HepG2 (cell line): ENCODE data around the gene MINDY1. TPM values are rescaled to one million over a fixed set of nuclear protein-coding genes. Genes with fewer than 3 reads are reported as not detected.

Experiments
- HMGXB4 ChIP-seq, 2 experiments: sonication (generic) in 1 of 2; formaldehyde crosslinking in 1 of 2; IDR thresholded peaks; 2 replicates each; pipeline versions ENCODE4 v1.4.0 to v1.6.1; 2018 to 2020; ENCODE audit warnings: missing genetic modification reagents in 2 of 2, borderline replicate concordance in 1 of 2, low read depth in 1 of 2, mild to moderate bottlenecking in 1 of 2, missing biosample characterization in 1 of 2
- NBN ChIP-seq: fragments of 450-650 bp; conservative IDR thresholded peaks from 2 replicates; pipeline ENCODE4 v1.6.1; 2017
- PATZ1 ChIP-seq: sonication (generic); formaldehyde crosslinking; IDR thresholded peaks from 2 replicates; pipeline ENCODE4 v1.4.0; 2020; ENCODE audit warnings: missing genetic modification reagents
- RAD51 ChIP-seq: fragments of 450-650 bp; IDR thresholded peaks from 2 replicates; pipeline ENCODE4 v1.6.1; 2016; ENCODE audit warnings: borderline replicate concordance
- REST ChIP-seq, 2 experiments: IDR thresholded peaks; 2 replicates each; pipeline ENCODE4 v1.6.1; 2011 to 2012; ENCODE audit warnings: low read length in 2 of 2, borderline replicate concordance in 1 of 2, low read depth in 1 of 2, mild to moderate bottlenecking in 1 of 2, moderate library complexity in 1 of 2
- SNAPC2 ChIP-seq: sonication (generic); formaldehyde crosslinking; IDR thresholded peaks from 2 replicates; pipeline ENCODE4 v1.8.1; 2022; ENCODE audit warnings: mild to moderate bottlenecking, missing genetic modification reagents
- SRF ChIP-seq: IDR thresholded peaks from 2 replicates; pipeline ENCODE4 v1.6.1; 2011; ENCODE audit warnings: mild to moderate bottlenecking, low read depth, low read length, moderate library complexity
- STAT5B ChIP-seq: sonication (generic); formaldehyde crosslinking; IDR thresholded peaks from 2 replicates; pipeline ENCODE4 v1.4.0; 2020; ENCODE audit warnings: missing genetic modification reagents
- XRCC5 ChIP-seq: fragments of 200-400 bp; formaldehyde crosslinking; optimal IDR thresholded peaks from 2 replicates; pipeline ENCODE3; 2017; ENCODE audit warnings: mild to moderate bottlenecking, low read length
- ZFP90 ChIP-seq: sonication (generic); formaldehyde crosslinking; IDR thresholded peaks from 2 replicates; pipeline ENCODE4 v1.8.0; 2022; ENCODE audit warnings: missing genetic modification reagents, mild to moderate bottlenecking, inconsistent platforms, borderline replicate concordance
- ZNF275 ChIP-seq: sonication (generic); formaldehyde crosslinking; IDR thresholded peaks from 2 replicates; pipeline ENCODE4 v1.8.0; 2022; ENCODE audit warnings: missing genetic modification reagents, mild to moderate bottlenecking, inconsistent platforms, borderline replicate concordance
- ZNF432 ChIP-seq: sonication (generic); formaldehyde crosslinking; IDR thresholded peaks from 2 replicates; pipeline ENCODE4 v1.5.0; 2020; ENCODE audit warnings: missing genetic modification reagents, mild to moderate bottlenecking, borderline replicate concordance
- ZNF687 ChIP-seq: sonication (generic); formaldehyde crosslinking; IDR thresholded peaks from 2 replicates; pipeline ENCODE4 v1.5.1; 2020; ENCODE audit warnings: mild to moderate bottlenecking, missing genetic modification reagents, moderate library complexity
- ZSCAN12 ChIP-seq: sonication (generic); formaldehyde crosslinking; IDR thresholded peaks from 2 replicates; pipeline ENCODE4 v1.9.0; 2021; ENCODE audit warnings: mild to moderate bottlenecking, missing genetic modification reagents
- polyA plus RNA-seq, 8 experiments: library from polyadenylated mRNA; depleted of rRNA in 3 of 8; stranded (reverse) in 7 of 8; unstranded in 1 of 8; fragments of >200 nt; fragmentation: Illumina TruSeq in 4 of 8; extraction: Trizol in 4 of 8; gene quantifications; 2 replicates each; pipeline versions ENCODE4 v1.2.1 to v1.2.3, GENCODE V29; 2011 to 2016; ENCODE audit warnings: low read depth in 4 of 8, missing spikeins in 1 of 8, mixed read lengths in 1 of 8; ENCODE audit not compliant: insufficient read depth in 1 of 8
- total RNA-seq, 5 experiments: library from RNA; depleted of rRNA; stranded (reverse); fragments of >200 nt; fragmentation: Illumina TruSeq; extraction: Trizol; gene quantifications; 2 replicates each; pipeline ENCODE4 v1.2.3, GENCODE V29; 2016; ENCODE audit warnings: low read depth in 1 of 5

Gene MINDY1
- total and polyA plus RNA-seq, 2 of the 13 experiments (the other 11 are each of a cell fraction or from before 2014, with no cell fraction given): 11.1 to 15.0 TPM

- TF ChIP-seq REST (IDR thresholded peaks at IDR 0.05; ENCODE audit: borderline replicate concordance in 1 of 2, low read depth in 1 of 2, low read length in 2 of 2) (no peak), XRCC5 (peak; percentile 15), NBN (no peak), STAT5B (no peak), ZNF275 (CRISPR knock-in tag) (peak; percentile 38; the same call in 1 of the 2 replicates), ZNF432 (no peak), RAD51 (no peak), SRF (no peak), PATZ1 (CRISPR knock-in tag) (peak; percentile 63; the same call in 1 of the 2 replicates), ZSCAN12 (CRISPR knock-in tag) (no peak), HMGXB4 (CRISPR knock-in tag; IDR thresholded peaks at IDR 0.05; ENCODE audit: borderline replicate concordance in 1 of 2, low read depth in 1 of 2) (peak; percentile 50 to 67; a peak in 2 of 4 replicates), ZNF687 (peak; percentile 62), SNAPC2 (0 out of 2 replicates have a peak, but pooled peaks have one; percentile 37), ZFP90 (CRISPR knock-in tag) (no peak; the same call in 1 of the 2 replicates)
Observed at GRCh38 chr1:151012684-151013471, 6.2 kb upstream of the MINDY1 start (continued).
